Keratinocyte (primary cell): ENCODE measurements around the gene ZBTB20. TPM values are rescaled to one million over a fixed set of nuclear protein-coding genes. Genes with fewer than 3 reads are reported as not detected.

Source experiments
- DNase-seq: peaks from one replicate; pipeline ENCODE4 v3.0.0-alpha.2; 2011; ENCODE audit warnings: low read depth, missing footprints, low spot score
- FAIRE-seq: peaks from 2 replicates; lab custom pipeline; 2011; peaks lifted over from hg19 to GRCh38; lab: Jason Lieb, UNC
- H2AFZ ChIP-seq: 2 replicates; pipeline ENCODE4 v1.6.0; 2012; ENCODE audit warnings: low read length, control low read depth, inconsistent platforms; ENCODE audit not compliant: control insufficient read depth
- H3K27ac ChIP-seq: 2 replicates; pipeline ENCODE4 v1.5.1; 2011; ENCODE audit warnings: low read length; ENCODE audit not compliant: control insufficient read depth, insufficient read depth
- H3K27me3 ChIP-seq: 3 replicates; pipeline ENCODE4 v1.6.0; 2011; ENCODE audit warnings: low read length; ENCODE audit not compliant: control insufficient read depth, insufficient read depth; ENCODE audit errors: extremely low read depth
- H3K36me3 ChIP-seq, 2 experiments: 2 replicates in 1 of 2; 3 replicates in 1 of 2; pipeline ENCODE4 v1.5.1; 2011; ENCODE audit warnings: low read length in 2 of 2, mild to moderate bottlenecking in 1 of 2; ENCODE audit not compliant: control insufficient read depth in 2 of 2, insufficient read depth in 2 of 2; ENCODE audit errors: extremely low read depth in 1 of 2
- H3K4me1 ChIP-seq: 3 replicates; pipeline ENCODE4 v1.5.1; 2011; ENCODE audit warnings: low read length; ENCODE audit not compliant: control insufficient read depth, insufficient read depth; ENCODE audit errors: extremely low read depth
- H3K4me2 ChIP-seq: 3 replicates; pipeline ENCODE4 v1.6.0; 2011; ENCODE audit warnings: low read depth, low read length; ENCODE audit not compliant: control insufficient read depth, insufficient read depth; ENCODE audit errors: extremely low read depth
- H3K4me3 ChIP-seq, 3 experiments: fragments of 200-600 bp in 1 of 3; sonication (generic) in 1 of 3; 2 replicates in 2 of 3; 3 replicates in 1 of 3; pipeline ENCODE4 v1.5.1; 2011 to 2016; ENCODE audit warnings: low read length in 3 of 3, mild to moderate bottlenecking in 3 of 3, control low read depth in 2 of 3, inconsistent platforms in 1 of 3, low read depth in 1 of 3, mixed read lengths in 1 of 3, mixed run types in 1 of 3, moderate library complexity in 1 of 3; ENCODE audit not compliant: control insufficient read depth in 2 of 3, insufficient read depth in 2 of 3; ENCODE audit errors: extremely low read depth in 1 of 3
- H3K79me2 ChIP-seq: 2 replicates; pipeline ENCODE4 v1.6.0; 2012; ENCODE audit warnings: low read length; ENCODE audit not compliant: control insufficient read depth, insufficient read depth
- H3K9ac ChIP-seq: 3 replicates; pipeline ENCODE4 v1.6.0; 2011; ENCODE audit warnings: low read length; ENCODE audit not compliant: control insufficient read depth, insufficient read depth; ENCODE audit errors: extremely low read depth
- H3K9me1 ChIP-seq: 3 replicates; pipeline ENCODE4 v1.6.0; 2011; ENCODE audit warnings: low read length; ENCODE audit not compliant: control insufficient read depth, insufficient read depth; ENCODE audit errors: extremely low read depth
- H3K9me3 ChIP-seq: 2 replicates; pipeline ENCODE4 v1.5.1; 2012; ENCODE audit warnings: low read depth, low read length; ENCODE audit not compliant: control insufficient read depth
- H4K20me1 ChIP-seq: 3 replicates; pipeline ENCODE4 v1.6.0; 2011; ENCODE audit warnings: low read length; ENCODE audit not compliant: control insufficient read depth, insufficient read depth; ENCODE audit errors: extremely low read depth
- EZH2 ChIP-seq: IDR thresholded peaks from one replicate; pipeline ENCODE4 v1.6.1; 2012; ENCODE audit warnings: inconsistent platforms, mild to moderate bottlenecking, low read length, moderate library complexity
- dilution Hi-C: fragments of 300-500 bp; cut with MboI; formaldehyde crosslinking; loops from one replicate; pipeline ENCODE4 v1.7.0; 2020; ENCODE audit warnings: low sequenced_read_pairs; ENCODE audit not compliant: extremely low pct_ligation_motif_present
- polyA plus RNA-seq, 5 experiments: library from polyadenylated mRNA; depleted of rRNA in 3 of 5; stranded (reverse) in 3 of 5; stranded (forward) in 1 of 5; unstranded in 1 of 5; fragments of >200 nt; gene quantifications; 1 replicate in 1 of 5; 2 replicates in 3 of 5; 3 replicates in 1 of 5; pipeline versions ENCODE4 v1.2.1 to v1.2.3, GENCODE V29; 2011 to 2012; ENCODE audit warnings: missing spikeins in 2 of 5, low read depth in 1 of 5, low replicate concordance in 1 of 5
- TF ChIP-seq, protein P1 (sequence below), 3 experiments: IDR thresholded peaks in 1 of 3; conservative IDR thresholded peaks in 1 of 3; optimal IDR thresholded peaks in 1 of 3; 2 replicates in 2 of 3; 3 replicates in 1 of 3; pipeline versions ENCODE3 to v1.5.1; 2011; ENCODE audit warnings: low read length in 3 of 3, mild to moderate bottlenecking in 3 of 3, moderate library complexity in 2 of 3, control low read depth in 1 of 3, inconsistent platforms in 1 of 3; ENCODE audit not compliant: insufficient read depth in 2 of 3; ENCODE audit errors: extremely low read depth in 1 of 3

ZBTB20 gene
- polyA plus RNA-seq, 1 donor (not counting 4 experiments of a cell fraction or from before 2014, with no cell fraction given) = 0.52 TPM

DNA sequence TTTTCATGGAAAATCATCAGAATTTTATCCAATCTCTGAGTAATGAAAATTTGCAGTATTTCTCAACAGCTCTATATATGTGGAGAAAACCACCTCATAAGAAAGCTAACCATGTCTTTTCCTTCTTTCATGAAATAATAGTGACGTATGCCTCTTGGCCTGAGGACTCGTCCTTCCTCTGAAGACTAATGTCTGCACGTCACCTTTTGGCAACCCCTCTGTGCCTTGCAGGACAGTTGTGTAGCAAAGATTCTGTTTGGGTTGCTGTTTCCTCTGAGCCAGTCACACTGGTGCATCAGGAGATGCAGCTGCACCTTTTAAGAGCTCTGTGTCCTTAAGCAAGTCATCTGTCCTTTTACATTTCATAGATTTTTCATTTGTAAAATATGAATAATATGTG is 684.3 kb downstream of the ZBTB20 start:
- H3K9me1 ChIP-seq = no peaks in the 10 kb centered on the region
- H3K9me3 ChIP-seq = no peaks in the 10 kb centered on the region
- H3K27ac ChIP-seq = no peak overlapping the region
- DNase-seq (no peak), FAIRE-seq (no peak)
- dilution Hi-C loops = no loop called here
- no peak overlapping the region for H2AFZ ChIP-seq
- no peaks in the 10 kb centered on the region for H3K27me3 ChIP-seq
- no peak overlapping the region for H3K9ac ChIP-seq
- no peak overlapping the region for H3K4me3 ChIP-seq
- H3K79me2 ChIP-seq = no peaks in the 10 kb centered on the region
- H3K4me1 ChIP-seq = no peaks in the 10 kb centered on the region
- H3K36me3 ChIP-seq = no peaks in the 10 kb centered on the region
- no peaks in the 10 kb centered on the region for H4K20me1 ChIP-seq
- H3K4me2 ChIP-seq = no peak overlapping the region
- TF ChIP-seq EZH2 = no peak
- TF ChIP-seq, protein P1, sequence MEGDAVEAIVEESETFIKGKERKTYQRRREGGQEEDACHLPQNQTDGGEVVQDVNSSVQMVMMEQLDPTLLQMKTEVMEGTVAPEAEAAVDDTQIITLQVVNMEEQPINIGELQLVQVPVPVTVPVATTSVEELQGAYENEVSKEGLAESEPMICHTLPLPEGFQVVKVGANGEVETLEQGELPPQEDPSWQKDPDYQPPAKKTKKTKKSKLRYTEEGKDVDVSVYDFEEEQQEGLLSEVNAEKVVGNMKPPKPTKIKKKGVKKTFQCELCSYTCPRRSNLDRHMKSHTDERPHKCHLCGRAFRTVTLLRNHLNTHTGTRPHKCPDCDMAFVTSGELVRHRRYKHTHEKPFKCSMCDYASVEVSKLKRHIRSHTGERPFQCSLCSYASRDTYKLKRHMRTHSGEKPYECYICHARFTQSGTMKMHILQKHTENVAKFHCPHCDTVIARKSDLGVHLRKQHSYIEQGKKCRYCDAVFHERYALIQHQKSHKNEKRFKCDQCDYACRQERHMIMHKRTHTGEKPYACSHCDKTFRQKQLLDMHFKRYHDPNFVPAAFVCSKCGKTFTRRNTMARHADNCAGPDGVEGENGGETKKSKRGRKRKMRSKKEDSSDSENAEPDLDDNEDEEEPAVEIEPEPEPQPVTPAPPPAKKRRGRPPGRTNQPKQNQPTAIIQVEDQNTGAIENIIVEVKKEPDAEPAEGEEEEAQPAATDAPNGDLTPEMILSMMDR (optimal IDR thresholded peaks at IDR 0.05 in 1 of 3, IDR thresholded peaks at IDR 0.05 in 1 of 3, conservative IDR thresholded peaks at IDR 0.05 in 1 of 3; ENCODE audit: extremely low read depth in 1 of 3, insufficient read depth in 2 of 3, low read length in 3 of 3) = no peak

DNA sequence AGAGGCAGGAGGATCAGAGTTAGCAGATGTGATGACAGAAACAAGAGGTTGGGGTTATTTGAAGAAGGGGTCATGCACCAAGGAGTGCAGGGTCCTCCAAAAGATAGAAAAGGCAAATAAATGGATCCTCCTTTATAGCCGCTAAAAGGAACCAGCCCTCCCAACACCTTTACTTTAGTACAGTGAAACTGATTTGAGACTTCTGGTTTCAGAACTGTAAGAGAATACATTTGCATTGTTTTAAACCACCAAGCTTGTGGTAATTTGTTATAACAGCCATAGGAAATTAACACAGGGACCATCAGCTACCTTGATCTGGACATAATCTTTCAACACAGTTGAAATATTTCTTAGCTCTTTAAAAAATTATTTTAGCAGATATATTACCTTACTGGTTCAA is 686.6 kb downstream of the ZBTB20 start:
- H3K4me2 ChIP-seq = no peak overlapping the region
- H3K27me3 ChIP-seq = no peaks in the 10 kb centered on the region
- no peaks in the 10 kb centered on the region for H3K79me2 ChIP-seq
- H3K9ac ChIP-seq = no peak overlapping the region
- H3K4me3 ChIP-seq = no peak overlapping the region
- FAIRE-seq (no peak), DNase-seq (no peak)
- dilution Hi-C loops = no loop called here
- no peaks in the 10 kb centered on the region for H3K4me1 ChIP-seq
- H3K9me3 ChIP-seq = no peaks in the 10 kb centered on the region
- H3K36me3 ChIP-seq = no peaks in the 10 kb centered on the region
- no peaks in the 10 kb centered on the region for H4K20me1 ChIP-seq
- TF ChIP-seq EZH2 = no peak
- TF ChIP-seq, protein P1 (optimal IDR thresholded peaks at IDR 0.05 in 1 of 3, IDR thresholded peaks at IDR 0.05 in 1 of 3, conservative IDR thresholded peaks at IDR 0.05 in 1 of 3; ENCODE audit: extremely low read depth in 1 of 3, insufficient read depth in 2 of 3, low read length in 3 of 3) = no peak
- no peak overlapping the region for H2AFZ ChIP-seq
- H3K27ac ChIP-seq = no peak overlapping the region
- no peaks in the 10 kb centered on the region for H3K9me1 ChIP-seq
